GM23248 (cell line): ENCODE measurements around the gene SLC18B1.

Source experiments
- EZH2 ChIP-seq: fragments of 200-600 bp; sonication (generic); IDR thresholded peaks from 2 replicates; pipeline ENCODE4 v1.6.1; 2018; ENCODE audit warnings: antibody characterized with exemption, mild to moderate bottlenecking; ENCODE audit not compliant: insufficient read depth, poor library complexity, severe bottlenecking
- EZH2phosphoT487 ChIP-seq: fragments of 200-600 bp; sonication (generic); IDR thresholded peaks from 2 replicates; pipeline ENCODE4 v1.6.1; 2018; ENCODE audit warnings: antibody characterized with exemption, moderate library complexity, mild to moderate bottlenecking, low read depth; ENCODE audit not compliant: insufficient read depth

DNA sequence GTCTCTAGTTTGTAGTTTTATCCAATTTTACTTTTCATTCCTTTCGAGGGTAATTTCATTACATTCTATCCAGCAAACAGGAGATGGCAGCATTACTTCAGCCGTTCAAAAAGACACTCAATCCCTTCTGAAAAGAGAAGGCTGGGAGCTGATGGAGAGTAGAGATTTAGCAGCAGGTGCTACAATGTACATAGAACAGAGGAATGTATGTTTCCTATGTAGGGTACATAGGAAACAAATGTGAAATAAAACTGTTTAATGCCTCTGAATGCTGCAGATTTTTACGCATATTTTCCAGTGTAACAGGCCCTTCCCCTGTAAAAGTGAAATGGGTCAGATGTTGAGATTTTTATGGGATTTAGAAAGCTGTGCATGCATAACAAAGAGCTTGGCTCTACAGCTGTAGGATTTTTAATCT lies 31.9 kb upstream of the SLC18B1 start:
- TF ChIP-seq EZH2phosphoT487 (no peak), EZH2 (no peak)
